ENCODE results near the gene ZNF440.
A peak's percentile ranks its signal among the peaks of the same experiment; 100 is the strongest.
"Not testable (repeated sequence)": the region's sequence is repeated elsewhere in the genome, so short reads cannot be mapped to it uniquely, and the experiment has no call there.

ZNF440 gene

GRCh38 chr19:11828957-11829876 lies 15.1 kb downstream of the ZNF440 start:
- not testable (repeated sequence) for DNase-seq

- no peak for DNase-seq
These were observed 18.3 kb downstream of the ZNF440 start for GRCh38 chr19:11832253-11832912.

- no peak for DNase-seq
These were observed 19.5 kb downstream of the ZNF440 start for GRCh38 chr19:11833541-11833940.

- DNase-seq, result not testable (repeated sequence)
These were observed 21.6 kb downstream of the ZNF440 start for GRCh38 chr19:11835626-11836066.

- DNase-seq, result no peak
These were observed 29.6 kb downstream of the ZNF440 start for GRCh38 chr19:11843722-11844121.

- DNase-seq, result not testable (repeated sequence)
These were observed 33.5 kb downstream of the ZNF440 start for GRCh38 chr19:11847615-11848014.

- no peak for DNase-seq
These were observed 34.1 kb downstream of the ZNF440 start for GRCh38 chr19:11848200-11848593.

- peak; percentile 82 for DNase-seq
These were observed 34.8 kb downstream of the ZNF440 start, which contains the start of gene ZNF439 for GRCh38 chr19:11848594-11849469. Gene ZNF439 (plus strand): TSS chr19:11848726. CDS start chr19:11848868, 142 bp downstream.

- DNase-seq, result not testable (repeated sequence)
These were observed 36.2 kb downstream of the ZNF440 start for GRCh38 chr19:11850289-11850688.

- DNase-seq, result no peak
These were observed 39.3 kb downstream of the ZNF440 start for GRCh38 chr19:11853358-11853757.

GRCh38 chr19:11856596-11857250 lies 42.6 kb downstream of the ZNF440 start:
- DNase-seq, result no peak

GRCh38 chr19:11860721-11861120 lies 46.6 kb downstream of the ZNF440 start:
- no peak for DNase-seq

GRCh38 chr19:11861301-11861700 lies 47.2 kb downstream of the ZNF440 start:
- no peak for DNase-seq

- DNase-seq, result not testable (repeated sequence)
These were observed 53.7 kb downstream of the ZNF440 start for GRCh38 chr19:11867766-11868165.

GRCh38 chr19:11868188-11868587 lies 54.1 kb downstream of the ZNF440 start:
- no peak for DNase-seq

- no peak for DNase-seq
These were observed 58.6 kb downstream of the ZNF440 start for GRCh38 chr19:11872624-11873023.

GRCh38 chr19:11873762-11874161 lies 59.7 kb downstream of the ZNF440 start:
- no peak for DNase-seq

- peak; percentile 46 for DNase-seq
These were observed 65.7 kb downstream of the ZNF440 start for GRCh38 chr19:11879687-11880266.

- no peak for DNase-seq
These were observed 66.5 kb downstream of the ZNF440 start for GRCh38 chr19:11880598-11880997.

GRCh38 chr19:11881151-11881800 lies 67.2 kb downstream of the ZNF440 start:
- peak; percentile 56 for DNase-seq

GRCh38 chr19:11882606-11883005 lies 68.5 kb downstream of the ZNF440 start:
- no peak for DNase-seq

Measured in activated T-cell treated with anti-CD3 and anti-CD28 coated beads, Interleukin-2, amount 50 U/mL, for 1 hour (primary cell).